ENCODE results near the gene SLC14A1. TPM values are rescaled to one million over a fixed set of nuclear protein-coding genes. Genes with fewer than 3 reads are reported as not detected.

The SLC14A1 gene
- polyA plus RNA-seq, 1 donor from 2014 or later: not detected

DNA sequence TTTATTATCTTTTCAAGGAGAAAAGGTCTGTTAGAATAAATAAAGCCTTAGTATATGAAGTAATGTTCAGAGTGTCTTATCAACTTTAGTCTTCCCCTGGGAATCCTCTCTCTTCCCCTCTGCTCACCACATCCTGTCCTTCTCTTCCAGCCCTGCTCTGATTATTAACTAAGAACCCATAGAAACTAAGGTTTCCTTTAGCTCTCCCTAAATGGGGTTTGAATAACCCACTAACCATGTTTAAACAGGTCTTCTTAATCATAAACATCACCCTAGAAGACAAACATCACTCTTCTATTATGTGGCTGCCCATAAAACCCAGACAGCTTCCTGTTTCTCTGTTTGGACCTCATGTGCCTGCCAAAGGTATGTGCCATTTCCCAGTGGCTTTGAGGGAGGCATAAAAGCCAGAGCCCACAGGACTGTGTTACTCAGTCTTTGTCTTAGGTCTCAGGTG, 50.1 kb downstream of the SLC14A1 start:
- no peak overlapping the region for H3K4me3 ChIP-seq (ENCODE audit: low read length)
- H3K36me3 ChIP-seq (ENCODE audit: insufficient read depth, low read length): no peaks in the 10 kb centered on the region
- H3K79me2 ChIP-seq (replicated peaks; ENCODE audit: insufficient read depth, low read length): no peaks in the 10 kb centered on the region
- H3K27ac ChIP-seq (ENCODE audit: low read length): no peak overlapping the region
- TF ChIP-seq EP300 (conservative IDR thresholded peaks at IDR 0.05; ENCODE audit: poor library complexity, severe bottlenecking) (no peak), POLR2AphosphoS5 (IDR thresholded peaks at IDR 0.05) (no peak), CTCF (IDR thresholded peaks at IDR 0.05; ENCODE audit: poor library complexity, severe bottlenecking) (no peak), MXI1 (conservative IDR thresholded peaks at IDR 0.05; ENCODE audit: poor library complexity, severe bottlenecking) (no peak), REST (IDR thresholded peaks at IDR 0.05; ENCODE audit: borderline replicate concordance) (no peak)
- H2AFZ ChIP-seq (ENCODE audit: low read depth, low read length): no peak overlapping the region
- no peaks in the 10 kb centered on the region for H3F3A ChIP-seq (ENCODE audit: insufficient read depth, low read length, poor library complexity, severe bottlenecking)
- no peak overlapping the region for H3K9ac ChIP-seq (ENCODE audit: low read length)
- H3K4me2 ChIP-seq (ENCODE audit: low read length): no peak overlapping the region
- H3K27me3 ChIP-seq (ENCODE audit: insufficient read depth, low read depth, low read length): peaks cover 12% of the 10 kb centered on the region
- H3K9me3 ChIP-seq (ENCODE audit: low read length): no peaks in the 10 kb centered on the region
- no peaks in the 10 kb centered on the region for H3K9me2 ChIP-seq (ENCODE audit: insufficient read depth, low read length)
- no peaks in the 10 kb centered on the region for H4K20me1 ChIP-seq (ENCODE audit: insufficient read depth)

- Histone ChIP-seq H3K79me2 (replicated peaks; ENCODE audit: insufficient read depth, low read length) (no peaks in the 10 kb centered on the region), H3K9ac (ENCODE audit: low read length) (peak overlapping the region; percentile 44), H3K27ac (ENCODE audit: low read length) (no peak overlapping the region)
Measured at GRCh38 chr18:45775241-45775676, 51.3 kb downstream of the SLC14A1 start.

More at GRCh38 chr18:45775241-45775676, 51.3 kb downstream of the SLC14A1 start:
- H3K4me3 ChIP-seq (ENCODE audit: low read length): peak overlapping the region; percentile 62
- H3K36me3 ChIP-seq (ENCODE audit: insufficient read depth, low read length): no peaks in the 10 kb centered on the region
- H3K4me2 ChIP-seq (ENCODE audit: low read length): no peak overlapping the region
- H3K27me3 ChIP-seq (ENCODE audit: insufficient read depth, low read depth, low read length): peaks cover 12% of the 10 kb centered on the region
- no peaks in the 10 kb centered on the region for H3K9me3 ChIP-seq (ENCODE audit: low read length)
- TF ChIP-seq MXI1 (conservative IDR thresholded peaks at IDR 0.05; ENCODE audit: poor library complexity, severe bottlenecking): no peak
- TF ChIP-seq REST (IDR thresholded peaks at IDR 0.05; ENCODE audit: borderline replicate concordance): no peak
- TF ChIP-seq CTCF (IDR thresholded peaks at IDR 0.05; ENCODE audit: poor library complexity, severe bottlenecking): no peak
- no peak for TF ChIP-seq SMC3 (conservative IDR thresholded peaks at IDR 0.05; ENCODE audit: poor library complexity)
- TF ChIP-seq EZH2 (IDR thresholded peaks at IDR 0.05; ENCODE audit: borderline replicate concordance, insufficient read depth, low read length, poor library complexity, severe bottlenecking): no peak
- TF ChIP-seq EP300 (conservative IDR thresholded peaks at IDR 0.05; ENCODE audit: poor library complexity, severe bottlenecking): no peak
- H3K9me2 ChIP-seq (ENCODE audit: insufficient read depth, low read length): no peaks in the 10 kb centered on the region
- peak overlapping the region; percentile 14 for H2AFZ ChIP-seq (ENCODE audit: low read depth, low read length)
- H3F3A ChIP-seq (ENCODE audit: insufficient read depth, low read length, poor library complexity, severe bottlenecking): no peaks in the 10 kb centered on the region
- H4K20me1 ChIP-seq (ENCODE audit: insufficient read depth): no peaks in the 10 kb centered on the region

Measured in neural cell (in vitro differentiated cells).